NCI-H1092 (cell line): ENCODE data around the gene DNAJB7.
"Not testable (repeated sequence)": the region's sequence is repeated elsewhere in the genome, so short reads cannot be mapped to it uniquely, and the experiment has no call there.

ENCODE experiments used
- DNase-seq: peaks from one replicate; lab custom pipeline; 2025; lab: John Stamatoyannopoulos, UW

The DNAJB7 gene

DNA sequence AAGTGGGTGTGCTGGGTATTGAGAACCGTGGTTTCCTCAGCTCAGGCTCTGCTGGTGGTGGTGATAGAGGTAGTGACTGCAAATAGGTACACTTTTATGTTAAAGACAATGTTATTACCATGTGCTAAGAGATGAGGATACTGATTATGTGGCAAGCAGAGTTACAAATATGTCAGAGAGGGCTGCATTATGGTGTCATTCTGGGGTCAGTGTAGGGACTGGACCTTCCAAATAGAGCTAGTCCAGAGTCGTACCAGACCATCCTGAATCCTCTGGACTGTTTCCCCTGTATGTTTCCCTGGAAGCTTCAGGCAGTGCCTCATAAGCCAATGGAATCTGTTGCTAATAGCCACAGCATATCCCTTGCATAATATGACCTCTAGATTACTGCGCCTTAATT lies at the start of gene DNAJB7:
Gene DNAJB7, minus strand, starts transcription at position 101 of the 400 bp plus-strand sequence. CDS start 119 bp downstream, outside the sequence.
- no peak for DNase-seq

GRCh38 chr22:40908895-40909294 lies 47.0 kb upstream of the DNAJB7 start:
- no peak for DNase-seq

DNA sequence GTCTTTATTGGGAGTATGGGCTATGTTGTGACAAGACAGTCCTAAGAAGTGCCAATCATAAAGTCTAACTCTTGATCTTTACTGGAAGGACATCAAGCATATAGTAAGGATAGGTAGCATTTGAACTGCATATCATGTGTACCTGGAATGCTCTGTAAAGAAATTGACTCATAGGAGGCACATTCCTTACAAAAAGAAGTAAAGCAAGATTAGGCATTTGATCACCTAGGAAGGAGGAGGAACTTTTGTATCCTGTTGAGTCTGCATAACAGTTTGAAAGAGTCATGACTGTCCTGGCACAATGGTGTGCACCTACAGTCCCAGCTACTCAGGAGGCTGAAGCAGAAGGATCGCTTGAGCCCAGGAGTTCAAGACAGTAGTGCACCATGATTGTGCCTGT lies 42.2 kb upstream of the DNAJB7 start:
- DNase-seq = no peak

GRCh38 chr22:40898850-40899357 lies 37.0 kb upstream of the DNAJB7 start:
- DNase-seq = peak; percentile 11

GRCh38 chr22:40894417-40894816 lies 32.5 kb upstream of the DNAJB7 start:
- DNase-seq = no peak

DNA sequence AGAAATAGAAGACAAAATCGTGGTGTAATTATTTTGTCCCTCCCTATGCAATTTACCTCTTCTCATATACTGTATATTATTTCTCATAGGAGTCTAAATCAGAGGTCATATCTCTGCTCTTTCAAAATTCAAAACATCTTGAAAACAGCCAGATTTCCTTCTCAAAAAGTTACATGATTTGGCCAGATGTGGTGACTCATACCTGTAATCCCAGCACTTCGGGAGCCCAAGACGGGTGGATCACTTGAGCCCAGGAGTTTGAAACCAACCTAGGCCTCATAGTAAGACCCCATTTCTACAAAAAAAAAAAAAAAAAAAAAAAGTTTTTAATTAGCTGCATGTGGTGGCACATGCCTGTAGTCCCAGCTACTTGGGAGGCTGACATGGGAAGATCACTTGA lies 29.0 kb upstream of the DNAJB7 start:
- DNase-seq = no peak

DNA sequence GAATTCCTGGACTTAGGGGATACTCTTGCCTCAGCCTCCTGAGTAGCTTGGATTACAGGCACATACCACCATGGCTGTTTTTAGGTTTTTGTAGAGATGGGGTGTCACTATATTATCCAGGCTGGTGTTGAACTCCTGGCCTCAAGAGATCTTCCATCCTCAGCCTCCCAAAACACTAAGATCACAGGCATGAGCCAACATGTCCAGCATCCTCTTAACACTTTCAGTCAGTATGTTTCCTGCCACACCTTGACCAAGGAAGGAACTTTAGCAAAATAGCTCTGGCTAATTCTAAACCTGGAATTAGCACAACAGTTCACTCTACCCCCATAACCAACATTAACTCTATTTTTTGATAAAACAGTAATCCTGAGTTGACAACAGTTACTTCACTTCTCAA lies 27.2 kb upstream of the DNAJB7 start:
- DNase-seq = no peak

DNA sequence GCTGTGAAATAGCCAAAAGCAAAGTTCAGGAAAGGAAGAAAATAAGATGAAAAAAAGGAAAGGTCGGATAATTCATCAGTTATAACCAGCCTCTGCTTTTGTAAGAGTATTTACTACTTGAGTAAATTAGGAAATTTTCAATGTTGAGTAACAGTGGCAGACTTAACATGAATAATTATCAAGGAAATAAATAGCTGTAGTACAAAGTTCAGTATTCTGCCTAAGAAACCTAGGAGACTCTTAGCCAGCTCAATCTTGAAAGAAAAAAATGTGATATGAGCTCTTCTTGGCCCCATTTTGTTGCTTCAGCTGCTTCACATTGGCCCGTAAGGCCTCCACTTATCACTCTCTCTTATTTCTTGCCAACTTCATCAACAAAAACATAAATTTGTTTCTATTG lies 17.0 kb upstream of the DNAJB7 start:
- DNase-seq = no peak

- no peak for DNase-seq
Measured at GRCh38 chr22:40877488-40877887, 15.6 kb upstream of the DNAJB7 start.

GRCh38 chr22:40876907-40877306 lies 15.0 kb upstream of the DNAJB7 start:
- no peak for DNase-seq

GRCh38 chr22:40875111-40875510 lies 13.2 kb upstream of the DNAJB7 start:
- no peak for DNase-seq

- no peak for DNase-seq
Measured at GRCh38 chr22:40874016-40874415, 12.1 kb upstream of the DNAJB7 start.

DNA sequence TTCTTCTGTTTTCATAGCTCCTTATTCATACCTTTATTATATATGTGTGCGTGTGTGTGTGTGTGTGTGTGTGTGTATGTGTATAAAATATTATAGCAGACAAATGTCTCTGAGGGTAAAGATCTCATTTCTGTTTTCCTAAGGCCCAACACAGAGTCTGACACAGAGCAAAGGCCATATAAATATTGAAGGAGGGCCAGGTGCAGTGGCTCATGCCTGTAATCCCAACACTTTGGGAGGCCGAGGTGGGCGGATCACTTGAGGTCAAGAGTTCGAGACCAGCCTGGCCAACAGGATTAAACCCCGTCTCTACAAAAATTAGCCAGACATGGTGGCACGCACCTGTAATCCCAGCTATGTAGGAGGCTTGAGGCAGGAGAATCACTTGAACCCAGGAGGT lies 6.5 kb upstream of the DNAJB7 start:
- not testable (repeated sequence) for DNase-seq

- no peak for DNase-seq
Measured at GRCh38 chr22:40867109-40867508, 5.2 kb upstream of the DNAJB7 start.

DNA sequence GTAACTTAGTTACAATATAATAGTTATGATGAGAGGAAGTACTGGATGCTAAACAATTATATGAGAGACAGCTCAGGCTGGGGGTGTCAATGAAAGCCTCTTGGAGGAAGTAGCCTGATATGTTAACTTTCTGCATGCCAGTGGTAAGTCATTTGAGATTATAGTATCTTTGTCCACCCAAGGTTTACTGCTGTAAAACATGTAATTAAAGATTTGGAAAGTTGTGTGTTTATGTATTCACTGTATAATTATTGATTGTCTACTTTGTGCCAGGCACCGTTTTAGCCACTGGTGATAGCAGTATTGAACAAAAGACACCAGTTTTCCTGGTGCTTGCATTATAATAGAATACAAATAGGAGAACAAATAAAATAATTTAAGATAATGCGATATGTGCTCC lies 624 bp upstream of the DNAJB7 start:
- DNase-seq = no peak

DNA sequence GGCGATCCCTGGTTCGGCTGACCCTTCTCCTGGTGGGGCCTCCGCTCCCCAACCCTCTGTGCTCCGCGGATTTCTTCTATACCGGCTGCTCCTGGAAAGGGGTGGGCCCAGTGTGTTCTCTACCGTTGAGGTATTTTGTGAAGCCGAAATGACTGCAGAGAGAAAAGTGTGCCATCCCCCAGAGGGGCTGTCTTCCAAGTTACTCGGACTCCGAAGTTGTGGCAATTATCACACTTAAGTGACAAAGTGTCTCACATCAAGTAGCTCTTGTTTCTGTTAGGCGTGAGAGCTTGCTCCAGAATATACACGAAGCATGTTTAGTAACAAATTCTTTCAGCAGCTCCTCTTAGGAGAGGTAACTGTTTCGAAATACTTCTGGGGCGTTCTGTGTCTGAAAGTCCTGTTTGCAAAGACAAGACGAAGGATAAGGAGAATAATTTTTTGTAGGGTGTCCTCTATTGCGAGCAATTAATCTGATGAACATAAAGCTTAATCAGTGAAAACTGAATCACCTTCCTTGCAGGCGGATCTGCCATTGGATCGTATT lies 4.5 kb downstream of the DNAJB7 start:
- no peak for DNase-seq

DNA sequence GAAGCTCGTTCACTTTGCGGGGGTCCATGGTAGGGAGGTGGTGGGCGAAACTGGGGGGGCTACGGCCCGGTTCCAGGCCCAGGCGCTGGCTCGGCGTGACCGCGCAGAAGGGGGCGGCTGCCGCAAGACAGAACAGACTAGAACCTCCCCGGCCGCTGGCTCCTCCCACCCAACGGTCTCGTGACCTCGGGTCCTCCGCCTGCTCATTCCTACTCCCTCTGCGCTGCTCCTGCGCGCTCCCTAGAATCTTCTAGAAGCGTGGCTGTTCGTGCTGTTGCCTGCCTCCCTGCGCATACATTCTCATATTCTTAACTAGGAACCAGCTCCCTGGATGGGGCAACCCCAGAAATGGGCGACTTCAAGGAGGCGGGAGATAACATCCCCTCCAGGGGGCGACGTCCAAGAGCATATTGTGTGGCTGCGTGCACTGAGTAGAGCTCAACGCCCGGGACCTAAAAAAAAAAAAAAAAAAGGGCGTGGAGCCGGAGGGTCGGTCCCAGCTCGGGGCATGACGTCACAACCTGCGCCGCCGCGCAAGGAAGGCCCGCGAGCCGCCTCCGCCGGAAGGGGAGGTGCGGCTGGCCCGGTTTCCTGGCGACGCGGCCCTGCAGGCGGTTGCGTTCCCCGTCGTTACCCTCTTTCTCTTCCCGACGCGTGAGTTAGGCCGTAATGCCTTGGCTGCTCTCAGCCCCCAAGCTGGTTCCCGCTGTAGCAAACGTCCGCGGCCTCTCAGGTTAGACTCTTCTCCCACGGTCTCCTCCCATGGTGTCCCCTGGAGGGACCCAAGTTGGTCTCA lies 5.2 kb downstream of the DNAJB7 start, which contains the start of the genes ST13 and XPNPEP3:
Gene ST13, minus strand, starts transcription at position 127 of the 796 bp plus-strand sequence. Its CDS starts 99 bp downstream, at position 28.
Gene XPNPEP3, plus strand, starts transcription at position 636 of the 796 bp plus-strand sequence. Its CDS starts 34 bp downstream, at position 670.
- DNase-seq = peak; percentile 95

DNA sequence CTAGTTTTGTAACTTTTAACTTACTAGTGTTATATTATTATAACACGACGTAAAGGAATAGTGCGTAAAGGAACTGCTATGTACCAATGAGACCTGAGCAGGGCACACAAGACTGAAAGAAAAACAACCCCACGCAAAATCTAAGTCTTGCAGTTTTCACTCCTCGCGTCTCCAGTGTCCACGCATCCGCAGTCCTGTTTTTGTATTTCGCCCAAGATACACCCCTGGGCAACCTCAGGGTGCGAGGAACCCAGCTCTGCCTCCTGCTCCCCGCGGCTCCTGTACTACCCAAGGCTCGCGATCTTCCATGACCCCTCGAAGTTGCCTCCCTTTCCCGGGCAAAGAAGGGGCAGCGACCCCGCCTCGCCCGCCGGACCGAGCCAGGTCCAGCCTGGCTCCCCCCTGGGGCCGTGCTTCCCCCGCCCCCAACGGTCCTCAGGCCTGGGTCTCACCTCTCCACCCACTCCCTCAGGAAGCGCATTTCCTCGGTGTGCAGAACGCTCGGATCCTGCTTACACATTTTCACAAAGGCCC lies 5.9 kb downstream of the DNAJB7 start:
- peak; percentile 3 for DNase-seq

- DNase-seq = no peak
Measured at GRCh38 chr22:40855071-40855978, 6.6 kb downstream of the DNAJB7 start.

GRCh38 chr22:40853961-40854360 lies 8.0 kb downstream of the DNAJB7 start:
- no peak for DNase-seq

DNA sequence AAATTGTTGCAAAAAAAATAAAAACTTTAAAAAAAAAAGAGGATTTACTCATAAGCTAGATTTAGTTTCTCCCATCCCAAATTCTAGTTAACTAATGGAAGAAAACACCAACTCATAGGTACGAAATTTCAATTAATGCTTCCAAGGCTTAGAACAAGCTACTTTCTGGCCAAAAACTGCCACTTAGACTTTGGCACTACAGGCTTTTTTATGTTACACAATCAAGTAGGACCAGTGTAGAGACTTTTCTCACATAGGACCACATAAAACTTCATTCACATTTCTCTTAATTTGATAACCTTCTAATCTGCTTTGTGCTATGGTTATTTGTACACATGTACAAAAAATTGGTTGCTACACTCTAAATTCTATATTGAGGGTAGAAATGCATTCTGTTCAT lies 8.6 kb downstream of the DNAJB7 start:
- DNase-seq = no peak

- DNase-seq = not testable (repeated sequence)
Measured at GRCh38 chr22:40845816-40846215, 16.1 kb downstream of the DNAJB7 start.
